BJ (cell line): ENCODE measurements around the gene ZMAT5. TPM values are rescaled to one million over a fixed set of nuclear protein-coding genes. Genes with fewer than 3 reads are reported as not detected.
"Not testable (repeated sequence)": the region's sequence is repeated elsewhere in the genome, so short reads cannot be mapped to it uniquely, and the experiment has no call there.

Source experiments
- CTCF ChIA-PET: fragments of 350-600 bp; formaldehyde crosslinking; extraction: SDS; loops from one replicate; lab custom pipeline; 2021; ENCODE audit warnings: antibody characterized with exemption, inconsistent platforms; lab: Yijun Ruan, JAX
- POLR2A ChIA-PET: fragments of 300-600 bp; sonication (Branson Sonifier 250); formaldehyde crosslinking; extraction: SDS; loops from one replicate; lab custom pipeline; 2021; ENCODE audit warnings: antibody characterized with exemption; lab: Charles Lee
- DNase-seq: peaks from one replicate; pipeline ENCODE4 v3.0.0-alpha.2; 2011; ENCODE audit warnings: low read depth
- H3K27me3 ChIP-seq: 2 replicates; pipeline ENCODE4 v1.6.0; 2011; ENCODE audit warnings: low read length; ENCODE audit not compliant: control insufficient read depth, insufficient read depth
- H3K36me3 ChIP-seq: 2 replicates; pipeline ENCODE4 v1.5.1; 2011; ENCODE audit warnings: low read length; ENCODE audit not compliant: control insufficient read depth, insufficient read depth
- H3K4me3 ChIP-seq: 2 replicates; pipeline ENCODE4 v1.5.1; 2011; ENCODE audit warnings: low read depth, mild to moderate bottlenecking, control low read depth, low read length
- CTCF ChIP-seq: IDR thresholded peaks from 2 replicates; pipeline ENCODE4 v1.5.1; 2011; ENCODE audit warnings: low read depth, mild to moderate bottlenecking, control low read depth, inconsistent platforms, low read length, moderate library complexity; ENCODE audit not compliant: insufficient read depth
- polyA plus RNA-seq: library from polyadenylated mRNA; depleted of rRNA; stranded (reverse); fragments of >200 nt; gene quantifications from 2 replicates; pipeline ENCODE4 v1.2.3, GENCODE V29; 2011

The ZMAT5 gene
- polyA plus RNA-seq, 1 experiment, result 29.0 TPM

GRCh38 chr22:29758068-29758622, 8.7 kb downstream of the ZMAT5 start:
- no peak for DNase-seq
- Histone ChIP-seq H3K4me3 (no peak overlapping the region), H3K36me3 (no peaks in the 10 kb centered on the region), H3K27me3 (no peaks in the 10 kb centered on the region)
- CTCF ChIA-PET, result interaction anchor here (0.9 to 1.5 kb wide), 2 partner anchors 32 to 68 kb away, joined by 3 read pairs; no protein-coding TSS in a partner anchor
- TF ChIP-seq CTCF, result no peak
- POLR2A ChIA-PET, result no interaction called here

- ChIA-PET CTCF (interaction anchor here (1.2 to 1.5 kb wide), 3 partner anchors 11 to 31 kb away, joined by 3 read pairs; no protein-coding TSS in a partner anchor), POLR2A (no interaction called here)
- no peak for DNase-seq
- TF ChIP-seq CTCF, result no peak
- no peak overlapping the region for H3K4me3 ChIP-seq
- no peaks in the 10 kb centered on the region for H3K27me3 ChIP-seq
- no peaks in the 10 kb centered on the region for H3K36me3 ChIP-seq
Measured at GRCh38 chr22:29757096-29757495, 9.7 kb downstream of the ZMAT5 start.

- POLR2A ChIA-PET, result no interaction called here
- Histone ChIP-seq H3K36me3 (no peaks in the 10 kb centered on the region), H3K27me3 (no peaks in the 10 kb centered on the region), H3K4me3 (no peak overlapping the region)
- CTCF ChIA-PET, result interaction anchor here (1.2 to 1.3 kb wide), 2 partner anchors 10 to 23 kb away, joined by 3 read pairs; no protein-coding TSS in a partner anchor
- no peak for DNase-seq
- TF ChIP-seq CTCF, result no peak
Measured at GRCh38 chr22:29756341-29756740, 10.5 kb downstream of the ZMAT5 start.

- POLR2A ChIA-PET, result no interaction called here
- no peaks in the 10 kb centered on the region for H3K36me3 ChIP-seq
- no peaks in the 10 kb centered on the region for H3K27me3 ChIP-seq
- no peak overlapping the region for H3K4me3 ChIP-seq
- TF ChIP-seq CTCF, result no peak
- DNase-seq, result no peak
- CTCF ChIA-PET, result no interaction called here
Measured at GRCh38 chr22:29755889-29756288, 10.9 kb downstream of the ZMAT5 start.

GRCh38 chr22:29754658-29755395, 12.0 kb downstream of the ZMAT5 start:
- H3K27me3 ChIP-seq, H3K4me3 ChIP-seq, H3K36me3 ChIP-seq, DNase-seq, POLR2A ChIA-PET, CTCF ChIA-PET: not testable (repeated sequence)
